SK-N-SH (cell line): ENCODE measurements around the gene MYO15A.

Experiments used
- FOXM1 ChIP-seq: IDR thresholded peaks from 2 replicates; pipeline ENCODE4 v1.4.0; 2012; ENCODE audit warnings: low read depth, mild to moderate bottlenecking
- GABPA ChIP-seq: IDR thresholded peaks from 2 replicates; pipeline ENCODE4 v1.4.0; 2012; ENCODE audit warnings: low read depth, mild to moderate bottlenecking
- GATA2 ChIP-seq: sonication (generic); formaldehyde crosslinking; IDR thresholded peaks from 2 replicates; pipeline ENCODE4 v1.5.0; 2020; ENCODE audit warnings: mild to moderate bottlenecking, missing genetic modification reagents
- RAD21 ChIP-seq: IDR thresholded peaks from 2 replicates; pipeline ENCODE4 v1.6.1; 2012; ENCODE audit warnings: mild to moderate bottlenecking, low read length
- RCOR1 ChIP-seq: fragments of 150-350 bp; IDR thresholded peaks from 2 replicates; pipeline ENCODE4 v1.6.1; 2017; ENCODE audit warnings: antibody characterized with exemption, low read length
- RFX5 ChIP-seq: IDR thresholded peaks from 2 replicates; pipeline ENCODE4 v1.6.1; 2012; ENCODE audit warnings: mild to moderate bottlenecking, improper control_type of control experiment, low read length
- SMC3 ChIP-seq: IDR thresholded peaks from 2 replicates; pipeline ENCODE4 v1.6.1; 2012; ENCODE audit warnings: low read depth, low read length, improper control_type of control experiment
- TCF12 ChIP-seq: IDR thresholded peaks from 2 replicates; pipeline ENCODE4 v1.4.0; 2012
- TEAD4 ChIP-seq: IDR thresholded peaks from 2 replicates; pipeline ENCODE4 v1.4.0; 2012; ENCODE audit warnings: mild to moderate bottlenecking, borderline replicate concordance; ENCODE audit not compliant: insufficient read depth
- USF2 ChIP-seq: fragments of 150-350 bp; IDR thresholded peaks from 2 replicates; pipeline ENCODE4 v1.6.1; 2017; ENCODE audit warnings: antibody characterized with exemption, low read length, low read depth, borderline replicate concordance
- YY1 ChIP-seq: IDR thresholded peaks from 2 replicates; pipeline ENCODE4 v1.4.0; 2012; ENCODE audit warnings: low read depth, mild to moderate bottlenecking
- TF ChIP-seq, protein P1 (sequence below): fragments of 200-600 bp; sonication (generic); IDR thresholded peaks from 2 replicates; pipeline ENCODE4 v1.6.1; 2017; ENCODE audit warnings: antibody characterized with exemption, mild to moderate bottlenecking, moderate library complexity
- TF ChIP-seq, protein P2 (sequence below): fragments of 150-350 bp; IDR thresholded peaks from 2 replicates; pipeline ENCODE4 v1.6.1; 2016; ENCODE audit warnings: mild to moderate bottlenecking, low read depth, low read length

GRCh38 chr17:18177133-18177532 is 68.6 kb downstream of the MYO15A start:
- TF ChIP-seq, protein P1, sequence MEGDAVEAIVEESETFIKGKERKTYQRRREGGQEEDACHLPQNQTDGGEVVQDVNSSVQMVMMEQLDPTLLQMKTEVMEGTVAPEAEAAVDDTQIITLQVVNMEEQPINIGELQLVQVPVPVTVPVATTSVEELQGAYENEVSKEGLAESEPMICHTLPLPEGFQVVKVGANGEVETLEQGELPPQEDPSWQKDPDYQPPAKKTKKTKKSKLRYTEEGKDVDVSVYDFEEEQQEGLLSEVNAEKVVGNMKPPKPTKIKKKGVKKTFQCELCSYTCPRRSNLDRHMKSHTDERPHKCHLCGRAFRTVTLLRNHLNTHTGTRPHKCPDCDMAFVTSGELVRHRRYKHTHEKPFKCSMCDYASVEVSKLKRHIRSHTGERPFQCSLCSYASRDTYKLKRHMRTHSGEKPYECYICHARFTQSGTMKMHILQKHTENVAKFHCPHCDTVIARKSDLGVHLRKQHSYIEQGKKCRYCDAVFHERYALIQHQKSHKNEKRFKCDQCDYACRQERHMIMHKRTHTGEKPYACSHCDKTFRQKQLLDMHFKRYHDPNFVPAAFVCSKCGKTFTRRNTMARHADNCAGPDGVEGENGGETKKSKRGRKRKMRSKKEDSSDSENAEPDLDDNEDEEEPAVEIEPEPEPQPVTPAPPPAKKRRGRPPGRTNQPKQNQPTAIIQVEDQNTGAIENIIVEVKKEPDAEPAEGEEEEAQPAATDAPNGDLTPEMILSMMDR: no peak
- TF ChIP-seq GABPA (no peak), TEAD4 (no peak), USF2 (no peak), SMC3 (no peak), GATA2 (CRISPR knock-in tag) (no peak), YY1 (no peak), FOXM1 (no peak), RAD21 (no peak), TCF12 (no peak), RCOR1 (no peak), RFX5 (no peak)
- TF ChIP-seq, protein P2, sequence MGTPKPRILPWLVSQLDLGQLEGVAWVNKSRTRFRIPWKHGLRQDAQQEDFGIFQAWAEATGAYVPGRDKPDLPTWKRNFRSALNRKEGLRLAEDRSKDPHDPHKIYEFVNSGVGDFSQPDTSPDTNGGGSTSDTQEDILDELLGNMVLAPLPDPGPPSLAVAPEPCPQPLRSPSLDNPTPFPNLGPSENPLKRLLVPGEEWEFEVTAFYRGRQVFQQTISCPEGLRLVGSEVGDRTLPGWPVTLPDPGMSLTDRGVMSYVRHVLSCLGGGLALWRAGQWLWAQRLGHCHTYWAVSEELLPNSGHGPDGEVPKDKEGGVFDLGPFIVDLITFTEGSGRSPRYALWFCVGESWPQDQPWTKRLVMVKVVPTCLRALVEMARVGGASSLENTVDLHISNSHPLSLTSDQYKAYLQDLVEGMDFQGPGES: no peak
